B cell (primary cell): ENCODE measurements around the gene TMEM98. TPM values are rescaled to one million over a fixed set of nuclear protein-coding genes. Genes with fewer than 3 reads are reported as not detected.

Source experiments
- ATAC-seq: fragments of 200-7000 bp; cut with Tn5 transposase; one replicate; pipeline ENCODE4 v1.10.0; 2021; ENCODE audit warnings: low read depth, mild to moderate bottlenecking, moderate number of reproducible peaks, moderate library complexity
- CTCF ChIA-PET: fragments of 350-600 bp; sonication (Branson Sonifier 250); formaldehyde crosslinking; loops from one replicate; lab custom pipeline; 2021; ENCODE audit warnings: antibody characterized with exemption, inconsistent platforms; lab: Charles Lee
- POLR2A ChIA-PET: fragments of 350-600 bp; sonication (Branson Sonifier 250); formaldehyde crosslinking; loops from one replicate; lab custom pipeline; 2021; ENCODE audit warnings: antibody characterized with exemption; lab: Charles Lee
- DNase-seq: peaks from one replicate; pipeline ENCODE4 v3.0.0; 2013
- H2AFZ ChIP-seq: 2 replicates; pipeline ENCODE4 v1.6.1; 2012; ENCODE audit warnings: mild to moderate bottlenecking, low read depth, low read length; ENCODE audit not compliant: insufficient read depth, poor library complexity, severe bottlenecking
- H3K27ac ChIP-seq, 2 donors: 1 replicate in 1 of 2; 2 replicates in 1 of 2; pipeline ENCODE4 v1.5.1; 2012 to 2013; ENCODE audit warnings: low read length in 2 of 2, mild to moderate bottlenecking in 2 of 2, moderate library complexity in 1 of 2
- H3K27me3 ChIP-seq, 4 experiments: fragments of 200-600 bp in 1 of 4; sonication (generic) in 1 of 4; replicated peaks in 1 of 4; 1 replicate in 2 of 4; 2 replicates in 2 of 4; pipeline versions ENCODE4 v1.6.1 to v1.7.0; 2013 to 2016; ENCODE audit warnings: low read length in 3 of 4, mild to moderate bottlenecking in 2 of 4, mixed read lengths in 1 of 4, moderate library complexity in 1 of 4; ENCODE audit not compliant: insufficient read depth in 4 of 4, control insufficient read depth in 3 of 4; ENCODE audit errors: control extremely low read depth in 1 of 4
- H3K36me3 ChIP-seq, 2 experiments: replicated peaks in 1 of 2; 1 replicate in 1 of 2; 2 replicates in 1 of 2; pipeline versions ENCODE4 v1.6.1 to v1.7.1; 2013; ENCODE audit warnings: low read length in 1 of 2; ENCODE audit not compliant: insufficient read depth in 2 of 2, control insufficient read depth in 1 of 2; ENCODE audit errors: control extremely low read depth in 1 of 2, extremely low read depth in 1 of 2
- H3K4me1 ChIP-seq, 2 donors: fragments of 200-600 bp in 1 of 2; sonication (generic) in 1 of 2; 1 replicate in 1 of 2; 2 replicates in 1 of 2; pipeline versions ENCODE4 v1.5.1 to v1.6.1; 2013 to 2017; ENCODE audit warnings: low read length in 2 of 2; ENCODE audit not compliant: control insufficient read depth in 2 of 2, insufficient read depth in 2 of 2
- H3K4me2 ChIP-seq: replicated peaks from 2 replicates; pipeline ENCODE3; 2012; ENCODE audit warnings: mild to moderate bottlenecking, low read depth, low read length; ENCODE audit not compliant: poor library complexity, severe bottlenecking
- H3K4me3 ChIP-seq, 5 experiments: fragments of 200-600 bp in 1 of 5; sonication (generic) in 1 of 5; 1 replicate in 3 of 5; 2 replicates in 2 of 5; pipeline versions ENCODE4 v1.5.1 to v1.7.0; 2011 to 2016; ENCODE audit warnings: low read length in 4 of 5, mild to moderate bottlenecking in 4 of 5, low read depth in 2 of 5, control low read depth in 1 of 5, moderate library complexity in 1 of 5; ENCODE audit not compliant: insufficient read depth in 1 of 5; ENCODE audit errors: control extremely low read depth in 1 of 5, extremely low read depth in 1 of 5
- H3K79me2 ChIP-seq: fragments of 200-600 bp; sonication (generic); one replicate; pipeline ENCODE4 v1.6.0; 2016; ENCODE audit warnings: low read length; ENCODE audit not compliant: control insufficient read depth, insufficient read depth
- H3K9ac ChIP-seq: fragments of 200-600 bp; sonication (generic); 2 replicates; pipeline ENCODE4 v1.6.1; 2017; ENCODE audit warnings: mild to moderate bottlenecking, low read length, moderate library complexity
- H3K9me3 ChIP-seq, 3 donors: one replicate each; pipeline versions ENCODE4 v1.6.1 to v1.7.1; 2013; ENCODE audit warnings: low read length in 2 of 3; ENCODE audit not compliant: control insufficient read depth in 2 of 3, insufficient read depth in 1 of 3; ENCODE audit errors: control extremely low read depth in 1 of 3
- H4K20me1 ChIP-seq: 2 replicates; pipeline ENCODE4 v1.6.0; 2012; ENCODE audit warnings: mild to moderate bottlenecking, low read length; ENCODE audit not compliant: insufficient read depth, control insufficient read depth, poor library complexity, severe bottlenecking
- H3K27ac Mint-ChIP-seq: one replicate; pipeline ENCODE4 v1.8.0; 2021; ENCODE audit warnings: mixed read lengths
- H3K27me3 Mint-ChIP-seq: one replicate; pipeline ENCODE4 v1.8.0; 2021; ENCODE audit warnings: mixed read lengths
- H3K4me1 Mint-ChIP-seq: one replicate; pipeline ENCODE4 v1.8.0; 2021; ENCODE audit warnings: mixed read lengths
- H3K4me3 Mint-ChIP-seq: one replicate; pipeline ENCODE4 v1.8.0; 2021; ENCODE audit warnings: mixed read lengths
- H3K9me3 Mint-ChIP-seq: one replicate; pipeline ENCODE4 v1.8.0; 2022; ENCODE audit warnings: mixed read lengths; ENCODE audit not compliant: insufficient read depth
- EZH2 ChIP-seq: IDR thresholded peaks from 2 replicates; pipeline ENCODE4 v1.6.1; 2012; ENCODE audit warnings: borderline replicate concordance, low read depth, mild to moderate bottlenecking, moderate library complexity, low read length; ENCODE audit not compliant: insufficient read depth, poor library complexity, severe bottlenecking
- WGBS: methylation state at CpG from one replicate; pipeline ENCODE4 v1.1.5; 2013; ENCODE audit warnings: missing lambda C conversion rate; ENCODE audit not compliant: insufficient coverage; 5-methylcytosine and 5-hydroxymethylcytosine counted together
- intact Hi-C: fragments of 100-400 bp; cut with micrococcal nuclease; formaldehyde crosslinking; loops from one replicate; pipeline ENCODE4 v1.10.0; 2022
- polyA plus RNA-seq: library from polyadenylated mRNA; depleted of rRNA; stranded (reverse); fragments of >200 nt; gene quantifications from 2 replicates; pipeline ENCODE4 v1.2.3, GENCODE V29; 2012
- total RNA-seq, 2 donors: library from RNA; stranded (reverse); fragments of 120-200 nt in 1 of 2; gene quantifications; 1 replicate in 1 of 2; 2 replicates in 1 of 2; pipeline versions ENCODE4 v1.2.3 to v1.2.4, GENCODE V29; 2013 to 2022
- TF ChIP-seq, protein P1 (sequence below): fragments of 200-600 bp; IDR thresholded peaks from one replicate; pipeline ENCODE4 v1.8.0; 2022; ENCODE audit warnings: antibody characterized with exemption, mild to moderate bottlenecking

The TMEM98 gene
- total and polyA plus RNA-seq, 2 donors (not counting 1 experiment from before 2014, with no cell fraction given): not detected

DNA sequence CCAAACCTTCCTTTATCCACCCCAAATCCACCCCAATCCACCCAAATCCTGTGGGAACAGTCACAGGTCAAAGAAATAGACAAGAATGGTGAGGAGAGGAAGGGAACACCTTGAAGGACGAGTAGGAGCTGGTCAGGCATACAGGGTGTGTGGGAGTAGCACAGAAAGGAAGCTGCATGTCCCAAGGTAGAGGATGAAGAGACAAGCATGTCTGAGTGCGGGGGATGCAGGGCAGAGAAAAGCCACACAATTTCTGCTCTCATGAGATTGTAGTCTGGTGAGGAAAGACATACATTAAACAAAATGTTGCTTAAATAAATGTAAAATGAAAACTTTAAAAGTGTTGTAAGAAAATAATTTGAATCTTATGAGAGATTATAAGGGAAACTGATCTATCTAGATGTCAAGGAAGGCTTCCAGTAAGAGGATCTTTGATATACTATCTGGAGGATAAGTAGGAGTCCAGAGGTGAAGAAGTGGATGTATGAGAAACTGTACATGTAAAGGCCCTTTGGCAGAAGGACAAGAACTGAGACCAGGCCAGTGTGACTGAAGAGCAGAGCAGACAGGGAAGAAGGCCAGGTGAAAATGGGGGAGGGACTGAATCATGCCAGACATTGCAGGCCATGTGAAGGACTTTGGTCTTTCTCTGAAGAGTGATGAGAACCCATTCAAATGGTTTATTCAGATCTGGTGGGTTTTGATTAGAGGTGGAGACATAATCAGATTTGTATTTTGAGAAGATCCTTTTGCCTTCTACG, 18.6 kb downstream of the TMEM98 start:
- CTCF ChIA-PET: interaction anchor here (0.7 kb wide), 1 partner anchor 10 kb away, joined by 3 read pairs; no protein-coding TSS in a partner anchor
- H3K27ac ChIP-seq: no peak overlapping the region
- H4K20me1 ChIP-seq: no peaks in the 10 kb centered on the region
- POLR2A ChIA-PET: no interaction called here
- peaks cover 0 to 3% (median 2%) of the 10 kb centered on the region in 4 experiments for H3K27me3 ChIP-seq
- H3K9ac ChIP-seq: no peak overlapping the region
- no peak overlapping the region for H3K4me2 ChIP-seq
- no peak overlapping the region for H3K4me3 ChIP-seq
- Mint-ChIP-seq H3K27me3 (peaks cover 4% of the 10 kb centered on the region), H3K4me1 (no peaks in the 10 kb centered on the region), H3K9me3 (no peaks in the 10 kb centered on the region), H3K27ac (no peak overlapping the region), H3K4me3 (no peak overlapping the region)
- ATAC-seq (no peak), DNase-seq (no peak)
- H3K36me3 ChIP-seq: no peaks in the 10 kb centered on the region
- H2AFZ ChIP-seq: no peak overlapping the region
- WGBS: 47% methylated on average over 2 of the region's 3 CpGs
- no peaks in the 10 kb centered on the region for H3K79me2 ChIP-seq
- peaks cover 0 to 3% (median 0%) of the 10 kb centered on the region in 3 donors for H3K9me3 ChIP-seq
- intact Hi-C loops: no loop called here
- no peaks in the 10 kb centered on the region for H3K4me1 ChIP-seq
- no peak for TF ChIP-seq EZH2
- TF ChIP-seq, protein P1, sequence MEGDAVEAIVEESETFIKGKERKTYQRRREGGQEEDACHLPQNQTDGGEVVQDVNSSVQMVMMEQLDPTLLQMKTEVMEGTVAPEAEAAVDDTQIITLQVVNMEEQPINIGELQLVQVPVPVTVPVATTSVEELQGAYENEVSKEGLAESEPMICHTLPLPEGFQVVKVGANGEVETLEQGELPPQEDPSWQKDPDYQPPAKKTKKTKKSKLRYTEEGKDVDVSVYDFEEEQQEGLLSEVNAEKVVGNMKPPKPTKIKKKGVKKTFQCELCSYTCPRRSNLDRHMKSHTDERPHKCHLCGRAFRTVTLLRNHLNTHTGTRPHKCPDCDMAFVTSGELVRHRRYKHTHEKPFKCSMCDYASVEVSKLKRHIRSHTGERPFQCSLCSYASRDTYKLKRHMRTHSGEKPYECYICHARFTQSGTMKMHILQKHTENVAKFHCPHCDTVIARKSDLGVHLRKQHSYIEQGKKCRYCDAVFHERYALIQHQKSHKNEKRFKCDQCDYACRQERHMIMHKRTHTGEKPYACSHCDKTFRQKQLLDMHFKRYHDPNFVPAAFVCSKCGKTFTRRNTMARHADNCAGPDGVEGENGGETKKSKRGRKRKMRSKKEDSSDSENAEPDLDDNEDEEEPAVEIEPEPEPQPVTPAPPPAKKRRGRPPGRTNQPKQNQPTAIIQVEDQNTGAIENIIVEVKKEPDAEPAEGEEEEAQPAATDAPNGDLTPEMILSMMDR: no peak

DNA sequence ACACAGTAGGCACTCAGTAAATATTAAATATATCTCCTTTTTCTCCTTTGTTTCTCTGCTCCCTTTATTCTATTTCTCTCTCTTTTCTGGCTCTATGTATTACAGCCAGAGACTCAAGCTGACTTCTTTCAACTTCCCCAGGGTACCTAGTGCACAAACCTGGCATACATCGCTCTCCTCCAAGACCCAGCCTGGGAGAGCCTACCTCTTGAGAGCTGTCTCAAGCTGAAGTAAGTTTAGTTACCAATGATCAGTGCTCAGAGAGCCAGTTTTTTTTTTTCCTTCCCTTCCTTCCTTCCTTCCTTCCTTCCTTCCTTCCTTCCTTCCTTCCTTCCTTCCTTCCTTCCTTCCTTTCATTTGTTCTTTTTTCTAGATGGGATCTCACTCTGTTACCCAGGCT, 19.8 kb downstream of the TMEM98 start:
- Histone ChIP-seq H3K4me2 (no peak overlapping the region), H3K36me3 (no peaks in the 10 kb centered on the region), H3K27ac (no peak overlapping the region), H4K20me1 (no peaks in the 10 kb centered on the region), H3K9ac (no peak overlapping the region), H3K4me3 (no peak overlapping the region), H2AFZ (no peak overlapping the region), H3K79me2 (no peaks in the 10 kb centered on the region), H3K4me1 (no peaks in the 10 kb centered on the region), H3K9me3 (no peaks in the 10 kb centered on the region), H3K27me3 (peaks cover 0 to 3% (median 2%) of the 10 kb centered on the region in 4 experiments)
- 100% methylated on average over 1 of the region's 1 CpG for WGBS
- Mint-ChIP-seq H3K27me3 (peaks cover 14% of the 10 kb centered on the region), H3K9me3 (no peaks in the 10 kb centered on the region), H3K4me3 (no peak overlapping the region), H3K27ac (no peak overlapping the region), H3K4me1 (no peaks in the 10 kb centered on the region)
- intact Hi-C loops: no loop called here
- POLR2A ChIA-PET: no interaction called here
- DNase-seq (no peak), ATAC-seq (no peak)
- CTCF ChIA-PET: interaction anchor here (1.9 kb wide), 1 partner anchor 11 kb away, joined by 4 read pairs; no protein-coding TSS in a partner anchor
- no peak for TF ChIP-seq EZH2
- TF ChIP-seq, protein P1: no peak
